Sciatic nerve (tissue), 2 donors: ENCODE results near the gene TAS2R39. TPM values are rescaled to one million over a fixed set of nuclear protein-coding genes. Genes with fewer than 3 reads are reported as not detected.
A peak's percentile ranks its signal among the peaks of the same experiment; 100 is the strongest.
"Not testable (repeated sequence)": the region's sequence is repeated elsewhere in the genome, so short reads cannot be mapped to it uniquely, and the experiment has no call there.

Experiments used
- ATAC-seq: fragments of 200-7000 bp; cut with Tn5 transposase; one replicate; pipeline ENCODE4 v1.9.1; 2020; ENCODE audit warnings: mild to moderate bottlenecking, moderate library complexity
- DNase-seq: peaks from one replicate; pipeline ENCODE4 v3.0.0-alpha.2; 2020; ENCODE audit warnings: low spot score
- intact Hi-C: fragments of 100-400 bp; cut with DNase I; formaldehyde crosslinking; loops from one replicate; pipeline ENCODE4 v1.14.2; 2022
- total RNA-seq: library from RNA; stranded (reverse); fragmentation: NEBNext Ultra II Directional; extraction: Animal tissue kit (Norgen Biotek cat#: 25700); gene quantifications from one replicate; pipeline ENCODE4 v1.2.1, GENCODE V29; 2021
- donor health status: DM: no; HTN: no; CAD: no.
- donor health status: DM: no; HTN: no; CAD: no.

Gene TAS2R39
- total RNA-seq, 1 donor from 2014 or later, result not detected

DNA sequence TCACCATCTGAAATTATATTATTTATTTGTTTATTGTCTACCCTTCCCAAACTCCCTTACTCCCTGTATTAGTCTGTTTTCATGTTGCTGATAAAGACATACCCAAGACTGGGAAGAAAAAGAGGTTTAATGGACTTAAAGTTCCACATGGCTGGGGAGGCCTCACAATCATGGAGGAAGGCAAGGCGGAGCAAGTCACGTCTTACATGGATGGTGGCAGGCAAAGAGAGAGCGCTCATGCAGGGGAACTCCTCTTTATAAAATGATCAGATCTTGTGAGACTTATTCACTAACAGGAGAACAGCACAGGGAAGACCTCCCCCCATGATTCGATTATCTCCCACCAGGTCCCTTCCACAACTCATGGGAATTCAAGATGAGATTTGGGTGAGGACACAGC lies 30.3 kb downstream of the TAS2R39 start:
- intact Hi-C loops, DNase-seq, ATAC-seq: not testable (repeated sequence)

DNA sequence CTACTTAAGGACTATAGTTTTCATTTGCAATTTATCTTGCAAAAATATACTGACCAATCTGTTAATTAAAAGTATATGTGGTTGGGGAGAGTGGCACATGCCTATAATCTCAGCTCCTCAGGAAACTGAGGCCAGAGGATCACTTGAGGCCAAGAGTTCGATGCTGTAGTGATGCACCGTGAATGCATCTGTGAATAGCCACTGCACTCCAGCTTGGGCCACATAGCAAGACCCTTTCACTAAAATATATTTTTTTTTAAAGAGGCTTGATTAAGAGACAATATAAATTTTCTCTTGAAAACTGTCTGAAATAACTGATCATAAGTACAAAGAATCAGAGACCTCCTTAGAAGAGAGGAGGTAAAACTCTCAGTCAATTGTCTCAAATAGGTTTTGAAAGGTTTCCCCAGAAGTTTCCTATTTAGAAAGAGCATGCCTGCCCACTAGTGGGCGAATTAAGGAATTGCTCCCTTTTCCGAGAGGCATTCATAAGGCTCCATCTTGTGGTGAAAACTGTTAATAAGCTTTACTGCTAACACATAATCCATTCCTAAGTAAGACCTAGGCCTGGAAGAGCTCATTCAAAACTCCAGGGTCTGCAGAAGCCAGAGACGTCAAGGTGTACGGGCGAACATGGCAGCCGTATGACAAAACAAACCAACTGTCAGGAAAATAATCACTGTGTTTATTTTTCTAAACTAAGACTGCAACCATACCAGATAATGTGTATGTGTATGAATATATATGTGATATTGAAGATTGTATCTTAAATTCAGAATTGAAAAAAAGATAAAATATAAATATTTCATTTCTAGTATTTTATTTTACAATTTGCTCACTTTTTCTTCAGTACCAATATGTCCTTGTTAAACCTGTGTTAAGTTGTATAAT lies 31.8 kb downstream of the TAS2R39 start:
- DNase-seq (peak; percentile 67), ATAC-seq (peak; percentile 82)
- intact Hi-C loops, result loop anchor here (5.0 kb wide), 1 partner anchor 203 kb away; no protein-coding TSS in a partner anchor

DNA sequence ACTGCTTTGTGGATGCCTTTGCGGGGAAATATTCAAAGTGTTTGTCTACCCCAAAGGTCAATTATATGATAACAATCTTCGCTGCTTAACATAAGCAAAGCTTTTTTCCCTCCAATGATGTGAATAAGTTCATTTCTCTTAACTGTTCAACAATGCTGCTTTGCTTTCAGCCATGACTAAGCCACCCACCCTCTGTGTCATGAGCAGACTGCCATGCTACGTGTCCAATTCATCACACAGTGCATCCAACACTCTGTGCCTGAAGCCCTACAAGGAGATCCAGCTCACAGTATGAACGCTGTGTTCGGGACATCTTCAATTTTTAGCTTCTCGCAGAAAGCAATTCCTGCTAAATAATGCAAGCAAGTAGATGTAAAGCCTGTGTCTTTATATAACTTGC lies 32.9 kb downstream of the TAS2R39 start:
- ATAC-seq (no peak), DNase-seq (no peak)
- intact Hi-C loops, result loop anchor here (5.0 kb wide), 1 partner anchor 204 kb away; no protein-coding TSS in a partner anchor

DNA sequence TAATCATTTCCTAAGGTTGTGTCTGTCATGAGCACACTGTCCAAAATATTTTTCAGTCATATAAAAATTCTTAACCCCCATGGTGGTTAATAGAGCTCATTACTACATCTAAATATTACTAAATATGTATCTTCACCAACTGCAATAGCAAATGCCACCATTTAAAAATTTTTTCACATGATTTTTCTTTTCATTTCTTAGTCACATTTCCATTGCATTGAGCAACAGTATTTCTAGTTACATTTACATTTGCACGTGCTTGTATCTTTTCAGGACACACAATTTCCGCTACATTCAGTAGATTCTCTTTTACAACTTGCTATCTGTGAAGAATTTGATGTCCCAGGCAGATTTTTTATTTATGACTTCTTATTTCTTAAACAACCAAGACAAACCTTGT lies 33.5 kb downstream of the TAS2R39 start:
- ATAC-seq (no peak), DNase-seq (no peak)
- intact Hi-C loops, result loop anchor here (5.0 kb wide), 1 partner anchor 204 kb away; no protein-coding TSS in a partner anchor

DNA sequence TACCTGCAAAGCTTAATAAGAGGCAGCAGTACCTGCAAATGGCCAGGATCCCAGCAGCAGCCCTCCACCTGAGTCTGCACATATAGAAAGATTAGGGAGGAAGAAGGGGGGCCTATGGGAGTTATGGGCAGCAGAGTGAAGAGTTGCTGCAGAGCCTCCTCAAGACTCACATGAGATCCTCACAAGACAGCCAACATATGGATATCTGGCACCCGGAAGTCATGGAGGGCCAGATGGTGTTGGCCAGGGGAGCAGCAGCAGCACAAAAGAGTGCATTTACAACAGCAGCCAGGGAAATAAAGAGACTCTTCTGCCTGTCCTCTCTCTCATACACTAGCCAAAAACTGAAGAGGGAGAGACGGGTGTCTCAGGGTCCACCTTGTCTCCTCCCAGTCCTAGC lies 34.6 kb downstream of the TAS2R39 start:
- intact Hi-C loops, result loop anchor here (5.0 kb wide), 1 partner anchor 206 kb away; no protein-coding TSS in a partner anchor
- no peak for DNase-seq
- no peak for ATAC-seq

DNA sequence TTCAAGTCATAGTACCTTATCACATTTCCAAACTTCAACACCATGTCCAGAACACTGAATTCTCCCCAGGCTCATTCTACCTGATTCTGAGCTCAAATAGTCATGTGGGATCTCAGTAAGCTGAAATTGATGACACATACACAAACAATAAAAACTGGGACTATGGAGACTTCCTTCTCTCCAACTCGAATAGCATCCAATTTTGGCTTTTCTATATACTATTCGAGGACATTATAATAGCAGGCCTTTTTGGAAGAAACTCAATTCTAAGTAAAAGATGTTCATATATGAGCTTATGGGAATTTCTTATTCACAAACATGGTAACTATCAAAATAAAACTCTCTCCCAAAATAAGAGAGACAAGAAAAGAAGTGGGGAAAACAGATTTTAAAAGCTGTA lies 38.1 kb downstream of the TAS2R39 start:
- ATAC-seq, result no peak
- intact Hi-C loops, result no loop called here
- DNase-seq, result no peak

DNA sequence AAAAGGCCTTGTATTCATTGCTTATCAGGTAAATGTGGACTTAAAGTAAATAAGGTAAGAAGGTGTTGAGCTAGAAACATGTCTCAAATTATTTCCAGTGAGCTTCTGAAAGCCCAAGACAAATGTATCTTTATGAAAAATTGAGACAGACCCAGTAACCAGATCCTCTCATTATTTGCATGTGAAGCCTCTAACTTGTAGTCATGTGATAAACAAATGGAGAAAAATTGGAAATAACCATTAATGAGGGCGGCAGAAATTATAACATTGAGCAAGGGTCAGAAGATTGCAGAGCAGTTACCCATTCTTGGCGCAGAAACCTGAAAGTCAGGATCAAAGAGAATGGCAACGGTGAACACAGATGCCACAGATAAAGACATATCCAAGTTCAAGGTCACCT lies 38.5 kb downstream of the TAS2R39 start, which contains the start of gene TAS2R40:
Gene TAS2R40, plus strand, starts transcription at position 301 of the 400 bp plus-strand sequence. Its CDS starts 42 bp downstream, at position 343.
- intact Hi-C loops, result no loop called here
- DNase-seq (no peak), ATAC-seq (no peak)

DNA sequence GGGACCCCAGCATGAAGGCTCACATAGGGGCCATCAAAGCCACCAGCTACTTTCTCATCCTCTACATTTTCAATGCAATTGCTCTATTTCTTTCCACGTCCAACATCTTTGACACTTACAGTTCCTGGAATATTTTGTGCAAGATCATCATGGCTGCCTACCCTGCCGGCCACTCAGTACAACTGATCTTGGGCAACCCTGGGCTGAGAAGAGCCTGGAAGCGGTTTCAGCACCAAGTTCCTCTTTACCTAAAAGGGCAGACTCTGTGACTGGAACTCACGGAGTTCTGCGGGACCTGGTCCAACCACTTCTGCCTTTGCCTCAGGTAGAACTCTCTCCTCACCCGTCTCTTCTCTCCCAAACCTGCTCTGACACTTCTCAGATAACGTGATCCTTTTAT lies 39.6 kb downstream of the TAS2R39 start:
- intact Hi-C loops, result no loop called here
- no peak for DNase-seq
- peak; percentile 44 for ATAC-seq

DNA sequence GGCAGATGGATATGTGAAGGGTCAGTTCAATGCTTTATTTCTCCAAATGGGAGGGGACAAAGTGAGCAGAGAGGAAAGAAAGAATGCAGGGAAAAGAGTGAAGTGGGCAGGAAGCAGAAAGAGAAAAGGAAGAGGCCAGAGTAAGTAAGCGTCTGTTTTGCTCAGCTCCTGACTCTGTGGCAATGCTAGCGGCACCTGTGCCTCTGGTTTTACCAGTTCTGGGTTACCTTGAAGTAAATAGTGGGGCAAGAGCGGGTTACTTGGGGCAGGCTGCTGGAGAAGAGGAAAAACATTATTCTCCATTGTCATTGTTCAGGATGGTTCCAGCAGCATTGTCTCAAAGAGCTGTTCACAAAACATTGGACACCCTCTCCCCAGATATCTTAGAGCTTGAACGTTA lies 40.6 kb downstream of the TAS2R39 start:
- no peak for ATAC-seq
- intact Hi-C loops, result no loop called here
- no peak for DNase-seq

DNA sequence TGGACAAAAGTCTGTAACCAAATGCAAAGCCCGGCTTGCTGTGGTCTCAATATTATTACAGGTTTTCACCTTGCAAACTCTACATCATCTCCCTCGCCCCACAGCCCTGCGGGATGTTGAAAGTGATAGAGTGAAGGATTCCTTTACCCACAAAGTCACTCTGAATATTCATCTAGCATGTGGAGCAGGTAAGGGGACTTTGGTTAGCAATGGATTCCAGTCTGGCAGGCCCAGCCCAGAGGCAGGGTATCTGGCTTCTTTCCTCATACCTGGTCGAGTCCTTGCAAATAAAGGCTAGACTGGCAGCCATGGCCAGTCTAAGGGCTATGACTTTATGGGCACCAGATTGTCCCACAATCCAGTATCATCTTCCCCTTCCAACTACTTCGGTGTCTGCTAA lies 41.8 kb downstream of the TAS2R39 start:
- no peak for ATAC-seq
- DNase-seq, result no peak
- intact Hi-C loops, result no loop called here

DNA sequence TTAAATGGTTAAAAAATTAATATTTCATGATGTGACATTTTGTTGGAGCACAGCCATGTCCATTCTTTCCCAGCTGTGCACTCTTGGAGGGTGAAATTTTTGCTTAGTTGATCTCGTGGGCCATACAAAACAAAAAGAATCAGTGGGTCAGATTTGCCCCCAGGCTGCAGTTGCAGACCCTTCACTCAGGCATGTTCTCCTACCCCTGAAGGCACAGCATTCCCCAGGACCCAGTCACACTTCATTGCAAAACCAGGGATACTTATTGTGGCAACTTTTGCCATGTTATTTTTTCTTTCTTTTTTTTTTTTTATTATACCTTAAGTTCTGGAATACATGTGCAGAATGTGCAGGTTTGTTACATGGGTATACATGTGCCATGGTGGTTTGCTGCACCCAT lies 44.6 kb downstream of the TAS2R39 start:
- intact Hi-C loops, result no loop called here
- no peak for DNase-seq
- no peak for ATAC-seq

DNA sequence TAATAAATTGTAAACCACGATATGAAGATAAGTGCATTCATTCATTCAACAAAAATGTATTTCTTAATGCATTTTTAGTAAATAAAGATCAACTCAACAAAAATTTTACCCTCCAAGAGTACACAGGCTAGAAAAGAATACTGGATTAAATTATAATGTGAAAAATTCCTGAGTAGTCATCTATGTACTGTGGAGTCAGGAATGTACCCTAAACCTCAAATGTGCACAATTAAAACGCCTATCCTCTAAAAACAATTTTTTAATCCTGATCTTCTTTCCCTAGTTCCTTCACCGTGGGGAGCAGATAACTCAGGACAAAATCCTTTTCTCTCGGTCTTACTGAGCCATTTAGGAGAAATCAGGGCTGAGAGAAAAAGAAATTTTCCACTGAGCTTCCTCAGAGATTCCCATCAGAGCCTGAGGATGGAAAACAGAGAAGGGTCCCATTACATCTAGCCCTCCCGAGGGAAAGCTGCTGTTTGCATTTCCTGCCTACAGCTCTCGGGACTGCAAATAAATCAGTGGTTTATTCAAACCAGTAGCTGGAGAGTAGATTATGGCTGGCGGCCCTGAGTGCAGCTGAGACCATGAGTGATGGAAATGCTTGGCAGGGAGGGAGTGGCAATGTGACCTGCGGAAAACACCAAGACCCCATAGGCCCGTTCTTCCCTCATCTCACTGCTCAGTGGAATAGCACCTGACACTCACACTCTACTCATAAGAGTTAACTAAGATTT lies 46.0 kb downstream of the TAS2R39 start:
- ATAC-seq (peak; percentile 26), DNase-seq (no peak)
- intact Hi-C loops, result no loop called here

DNA sequence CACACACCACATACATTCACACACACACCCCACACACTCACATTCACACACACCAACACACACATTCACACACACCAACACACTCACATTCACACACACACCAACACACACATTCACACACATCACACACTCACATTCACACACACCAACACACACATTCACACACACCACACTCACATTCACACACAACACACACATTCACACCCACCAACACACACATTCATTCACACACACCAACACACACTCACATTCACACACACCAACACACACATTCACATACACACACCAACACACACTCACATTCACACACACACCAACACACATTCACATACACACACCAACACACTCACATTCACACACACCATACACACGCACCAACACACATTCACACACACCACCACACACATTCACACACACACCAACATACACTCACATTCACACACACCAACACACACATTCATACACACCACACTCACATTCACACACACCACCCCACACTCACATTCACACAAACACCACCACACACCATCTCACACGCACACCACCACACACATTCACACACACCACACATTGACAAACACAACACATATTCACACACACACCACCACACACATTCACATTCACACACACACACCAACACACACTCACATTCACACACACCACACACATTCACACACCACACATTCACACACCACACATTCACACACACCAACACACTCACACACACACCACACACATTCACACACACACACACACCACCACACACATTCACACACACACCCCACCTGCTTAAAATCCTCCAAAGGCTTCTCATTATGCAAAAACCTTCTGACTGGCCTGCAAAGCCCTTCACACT lies 47.6 kb downstream of the TAS2R39 start:
- intact Hi-C loops, result no loop called here
- ATAC-seq (no peak), DNase-seq (no peak)

Other genes with a start within 250 kb of the TAS2R39 start
- gene TRPV5, start 249.7 kb upstream of the TAS2R39 start, total RNA-seq, result 0.22 TPM
- not detected for gene LLCFC1, start 243.9 kb upstream of the TAS2R39 start, total RNA-seq
- gene KEL, start 221.1 kb upstream of the TAS2R39 start, total RNA-seq, result 2.3 TPM
- 0.71 TPM for gene OR9A2, start 156.3 kb upstream of the TAS2R39 start, total RNA-seq
- gene OR6V1, start 131.1 kb upstream of the TAS2R39 start, total RNA-seq, result not detected
- not detected for gene PIP, start 51.3 kb upstream of the TAS2R39 start, total RNA-seq
- gene TAS2R40, start 38.6 kb downstream of the TAS2R39 start, total RNA-seq, result not detected
- gene GSTK1, start 80.0 kb downstream of the TAS2R39 start, total RNA-seq, result 155 TPM
- 10.9 TPM for gene TMEM139, start 101.5 kb downstream of the TAS2R39 start, total RNA-seq
- 33.8 TPM for gene CASP2, start 104.9 kb downstream of the TAS2R39 start, total RNA-seq
- gene CLCN1, start 132.7 kb downstream of the TAS2R39 start, total RNA-seq, result not detected
- 2.6 TPM for gene FAM131B, start 179.3 kb downstream of the TAS2R39 start, total RNA-seq
- 178 TPM for gene ZYX, start 197.9 kb downstream of the TAS2R39 start, total RNA-seq
- 0.22 TPM for gene EPHA1, start 225.4 kb downstream of the TAS2R39 start, total RNA-seq